HEK293T (cell line): ENCODE results near the gene SYF2.
"Not testable (repeated sequence)": the region's sequence is repeated elsewhere in the genome, so short reads cannot be mapped to it uniquely, and the experiment has no call there.

Experiments
- ARNT ChIP-seq: fragments of 450-650 bp; IDR thresholded peaks from 2 replicates; pipeline ENCODE4 v1.6.1; 2017; ENCODE audit warnings: mild to moderate bottlenecking
- BHLHE40 ChIP-seq: fragments of 450-650 bp; IDR thresholded peaks from 2 replicates; pipeline ENCODE4 v1.6.1; 2016; ENCODE audit warnings: mild to moderate bottlenecking, moderate library complexity, borderline replicate concordance
- CTBP1 ChIP-seq: fragments of 450-650 bp; IDR thresholded peaks from 2 replicates; pipeline ENCODE4 v1.6.1; 2016; ENCODE audit warnings: borderline replicate concordance
- ELF4 ChIP-seq: fragments of 450-650 bp; IDR thresholded peaks from 2 replicates; pipeline ENCODE4 v1.6.1; 2017; ENCODE audit warnings: antibody characterized with exemption
- FOXK2 ChIP-seq: fragments of 450-650 bp; IDR thresholded peaks from 2 replicates; pipeline ENCODE4 v1.6.1; 2016; ENCODE audit warnings: mild to moderate bottlenecking
- FOXM1 ChIP-seq: fragments of 450-650 bp; IDR thresholded peaks from 2 replicates; pipeline ENCODE4 v1.6.1; 2017; ENCODE audit warnings: mild to moderate bottlenecking, borderline replicate concordance
- HDGF ChIP-seq: fragments of 450-650 bp; IDR thresholded peaks from 2 replicates; pipeline ENCODE4 v1.6.1; 2017; ENCODE audit warnings: antibody characterized with exemption, borderline replicate concordance
- LEF1 ChIP-seq: fragments of 450-650 bp; IDR thresholded peaks from 2 replicates; pipeline ENCODE4 v1.6.1; 2017; ENCODE audit warnings: mild to moderate bottlenecking, borderline replicate concordance
- SP1 ChIP-seq: fragments of 450-650 bp; IDR thresholded peaks from 2 replicates; pipeline ENCODE4 v1.6.1; 2017
- SUZ12 ChIP-seq: fragments of 450-650 bp; IDR thresholded peaks from 2 replicates; pipeline ENCODE4 v1.6.1; 2016; ENCODE audit warnings: mild to moderate bottlenecking
- TARDBP ChIP-seq: fragments of 450-650 bp; IDR thresholded peaks from 2 replicates; pipeline ENCODE4 v1.6.1; 2016
- TF ChIP-seq, protein P1 (sequence below): fragments of 450-650 bp; IDR thresholded peaks from 2 replicates; pipeline ENCODE4 v1.6.1; 2016

- not testable (repeated sequence) for TF ChIP-seq FOXM1, LEF1, SP1, TARDBP, FOXK2, HDGF, ELF4, BHLHE40, ARNT, CTBP1, SUZ12
- TF ChIP-seq, protein P1, sequence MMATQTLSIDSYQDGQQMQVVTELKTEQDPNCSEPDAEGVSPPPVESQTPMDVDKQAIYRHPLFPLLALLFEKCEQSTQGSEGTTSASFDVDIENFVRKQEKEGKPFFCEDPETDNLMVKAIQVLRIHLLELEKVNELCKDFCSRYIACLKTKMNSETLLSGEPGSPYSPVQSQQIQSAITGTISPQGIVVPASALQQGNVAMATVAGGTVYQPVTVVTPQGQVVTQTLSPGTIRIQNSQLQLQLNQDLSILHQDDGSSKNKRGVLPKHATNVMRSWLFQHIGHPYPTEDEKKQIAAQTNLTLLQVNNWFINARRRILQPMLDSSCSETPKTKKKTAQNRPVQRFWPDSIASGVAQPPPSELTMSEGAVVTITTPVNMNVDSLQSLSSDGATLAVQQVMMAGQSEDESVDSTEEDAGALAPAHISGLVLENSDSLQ, result not testable (repeated sequence)
Measured at GRCh38 chr1:25236261-25236660, 4.0 kb upstream of the SYF2 start.
